ENCODE measurements around the gene GRK5.

The GRK5 gene

GRCh38 chr10:119397416-119397815, 190.0 kb downstream of the GRK5 start:
- Histone ChIP-seq H3K9me3 (no peaks in the 10 kb centered on the region), H3K36me3 (no peaks in the 10 kb centered on the region), H3K27ac (peak overlapping the region; percentile 95), H3K4me3 (ENCODE audit: low read depth in 1 of 2, low read length in 1 of 2) (no peak overlapping the region), H3K27me3 (no peaks in the 10 kb centered on the region), H3K4me1 (ENCODE audit: control insufficient read depth in 1 of 2, insufficient read depth in 1 of 2, low read depth in 1 of 2, low read length in 1 of 2) (peaks cover 42% of the 10 kb centered on the region in 2 experiments)
- TF ChIP-seq, protein P1, sequence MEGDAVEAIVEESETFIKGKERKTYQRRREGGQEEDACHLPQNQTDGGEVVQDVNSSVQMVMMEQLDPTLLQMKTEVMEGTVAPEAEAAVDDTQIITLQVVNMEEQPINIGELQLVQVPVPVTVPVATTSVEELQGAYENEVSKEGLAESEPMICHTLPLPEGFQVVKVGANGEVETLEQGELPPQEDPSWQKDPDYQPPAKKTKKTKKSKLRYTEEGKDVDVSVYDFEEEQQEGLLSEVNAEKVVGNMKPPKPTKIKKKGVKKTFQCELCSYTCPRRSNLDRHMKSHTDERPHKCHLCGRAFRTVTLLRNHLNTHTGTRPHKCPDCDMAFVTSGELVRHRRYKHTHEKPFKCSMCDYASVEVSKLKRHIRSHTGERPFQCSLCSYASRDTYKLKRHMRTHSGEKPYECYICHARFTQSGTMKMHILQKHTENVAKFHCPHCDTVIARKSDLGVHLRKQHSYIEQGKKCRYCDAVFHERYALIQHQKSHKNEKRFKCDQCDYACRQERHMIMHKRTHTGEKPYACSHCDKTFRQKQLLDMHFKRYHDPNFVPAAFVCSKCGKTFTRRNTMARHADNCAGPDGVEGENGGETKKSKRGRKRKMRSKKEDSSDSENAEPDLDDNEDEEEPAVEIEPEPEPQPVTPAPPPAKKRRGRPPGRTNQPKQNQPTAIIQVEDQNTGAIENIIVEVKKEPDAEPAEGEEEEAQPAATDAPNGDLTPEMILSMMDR (IDR thresholded peaks at IDR 0.05) = no peak

- Histone ChIP-seq H3K9me3 (no peaks in the 10 kb centered on the region), H3K4me3 (ENCODE audit: low read depth in 1 of 2, low read length in 1 of 2) (no peak overlapping the region), H3K27ac (peak overlapping the region; percentile 13), H3K36me3 (no peaks in the 10 kb centered on the region), H3K4me1 (ENCODE audit: control insufficient read depth in 1 of 2, insufficient read depth in 1 of 2, low read depth in 1 of 2, low read length in 1 of 2) (peaks cover 48% of the 10 kb centered on the region in 2 experiments), H3K27me3 (no peaks in the 10 kb centered on the region)
- TF ChIP-seq, protein P1 (IDR thresholded peaks at IDR 0.05) = no peak
These were observed 191.6 kb downstream of the GRK5 start for GRCh38 chr10:119398996-119399395.

DNA sequence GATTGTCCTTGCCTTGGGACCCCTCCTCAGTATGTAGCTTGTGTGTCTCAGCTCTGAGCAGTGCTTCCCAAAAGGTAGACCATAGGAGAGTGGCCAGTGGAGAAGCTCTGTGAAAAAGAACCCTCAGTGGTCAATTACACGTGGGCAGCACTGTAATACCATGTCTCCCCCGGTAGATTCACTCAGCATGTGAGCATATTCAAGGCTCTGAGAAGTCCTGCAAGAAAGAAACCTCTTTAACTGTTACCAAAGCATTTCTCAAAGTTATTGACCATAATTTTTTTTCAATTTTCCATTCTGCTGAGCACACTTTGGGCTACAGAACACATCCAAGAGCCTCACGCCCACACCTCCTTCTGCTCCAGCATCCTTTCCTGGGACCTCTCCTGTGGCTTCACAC, 192.1 kb downstream of the GRK5 start:
- Histone ChIP-seq H3K36me3 (no peaks in the 10 kb centered on the region), H3K9me3 (no peaks in the 10 kb centered on the region), H3K4me1 (ENCODE audit: control insufficient read depth in 1 of 2, insufficient read depth in 1 of 2, low read depth in 1 of 2, low read length in 1 of 2) (peaks cover 53% of the 10 kb centered on the region in 2 experiments), H3K4me3 (ENCODE audit: low read depth in 1 of 2, low read length in 1 of 2) (no peak overlapping the region), H3K27ac (peak overlapping the region; percentile 13), H3K27me3 (no peaks in the 10 kb centered on the region)
- TF ChIP-seq, protein P1 (IDR thresholded peaks at IDR 0.05) = no peak

GRCh38 chr10:119401671-119402395, 194.5 kb downstream of the GRK5 start:
- no peak overlapping the region for H3K4me3 ChIP-seq (ENCODE audit: low read depth in 1 of 2, low read length in 1 of 2)
- no peaks in the 10 kb centered on the region for H3K27me3 ChIP-seq
- TF ChIP-seq, protein P1 (IDR thresholded peaks at IDR 0.05) = no peak
- no peaks in the 10 kb centered on the region for H3K9me3 ChIP-seq
- peaks cover 53 to 54% of the 10 kb centered on the region in 2 experiments for H3K4me1 ChIP-seq (ENCODE audit: control insufficient read depth in 1 of 2, insufficient read depth in 1 of 2, low read depth in 1 of 2, low read length in 1 of 2)
- H3K36me3 ChIP-seq = no peaks in the 10 kb centered on the region
- peak overlapping the region; percentile 45 for H3K27ac ChIP-seq

- Histone ChIP-seq H3K27ac (peak overlapping the region; percentile 93), H3K27me3 (no peaks in the 10 kb centered on the region), H3K9me3 (no peaks in the 10 kb centered on the region), H3K36me3 (no peaks in the 10 kb centered on the region), H3K4me3 (ENCODE audit: low read depth in 1 of 2, low read length in 1 of 2) (no peak overlapping the region), H3K4me1 (ENCODE audit: control insufficient read depth in 1 of 2, insufficient read depth in 1 of 2, low read depth in 1 of 2, low read length in 1 of 2) (peaks cover 66 to 69% of the 10 kb centered on the region in 2 experiments)
- TF ChIP-seq, protein P1 (IDR thresholded peaks at IDR 0.05) = peak; percentile 33
These were observed 196.6 kb downstream of the GRK5 start for GRCh38 chr10:119403921-119404320.

All from neutrophil (primary cell).